ENCODE data around the gene SELENOM. TPM values are rescaled to one million over a fixed set of nuclear protein-coding genes. Genes with fewer than 3 reads are reported as not detected.
A peak's percentile ranks its signal among the peaks of the same experiment; 100 is the strongest.

SELENOM gene
- polyA plus RNA-seq, 1 donor (not counting 4 experiments of a cell fraction or from before 2014, with no cell fraction given), result 9.1 TPM

GRCh38 chr22:31143038-31143437 is 35.7 kb upstream of the SELENOM start:
- H3K9me1 ChIP-seq (ENCODE audit: control insufficient read depth, extremely low read depth, insufficient read depth, low read length), result no peaks in the 10 kb centered on the region
- H3K4me3 ChIP-seq (ENCODE audit: control insufficient read depth in 2 of 3, extremely low read depth in 1 of 3, insufficient read depth in 2 of 3, low read depth in 1 of 3, low read length in 3 of 3), result no peak overlapping the region
- DNase-seq (ENCODE audit: low read depth, low spot score) (no peak), FAIRE-seq (no peak)
- no peak overlapping the region for H3K4me2 ChIP-seq (ENCODE audit: control insufficient read depth, extremely low read depth, insufficient read depth, low read depth, low read length)
- dilution Hi-C loops (cut with MboI; ENCODE audit: extremely low pct_ligation_motif_present, low sequenced_read_pairs), result no loop called here
- H3K9ac ChIP-seq (ENCODE audit: control insufficient read depth, extremely low read depth, insufficient read depth, low read length), result no peak overlapping the region
- H2AFZ ChIP-seq (ENCODE audit: control insufficient read depth, low read length), result no peak overlapping the region
- no peaks in the 10 kb centered on the region for H3K36me3 ChIP-seq (ENCODE audit: control insufficient read depth in 2 of 2, extremely low read depth in 1 of 2, insufficient read depth in 2 of 2, low read length in 2 of 2)
- H3K79me2 ChIP-seq (ENCODE audit: control insufficient read depth, insufficient read depth, low read length), result no peaks in the 10 kb centered on the region
- TF ChIP-seq CTCF (optimal IDR thresholded peaks at IDR 0.05 in 1 of 3, IDR thresholded peaks at IDR 0.05 in 1 of 3, conservative IDR thresholded peaks at IDR 0.05 in 1 of 3; ENCODE audit: extremely low read depth in 1 of 3, insufficient read depth in 2 of 3, low read length in 3 of 3) (no peak), EZH2 (IDR thresholded peaks at IDR 0.05; ENCODE audit: low read length) (no peak)
- peaks cover 4% of the 10 kb centered on the region for H3K27me3 ChIP-seq (ENCODE audit: control insufficient read depth, extremely low read depth, insufficient read depth, low read length)
- H3K27ac ChIP-seq (ENCODE audit: control insufficient read depth, insufficient read depth, low read length), result no peak overlapping the region
- H4K20me1 ChIP-seq (ENCODE audit: control insufficient read depth, extremely low read depth, insufficient read depth, low read length), result no peaks in the 10 kb centered on the region
- no peaks in the 10 kb centered on the region for H3K9me3 ChIP-seq (ENCODE audit: control insufficient read depth, low read depth, low read length)
- H3K4me1 ChIP-seq (ENCODE audit: control insufficient read depth, extremely low read depth, insufficient read depth, low read length), result peaks cover 21% of the 10 kb centered on the region

- dilution Hi-C loops (cut with MboI; ENCODE audit: extremely low pct_ligation_motif_present, low sequenced_read_pairs), result no loop called here
Observed at GRCh38 chr22:31142285-31142684, 34.9 kb upstream of the SELENOM start.

More at GRCh38 chr22:31142285-31142684, 34.9 kb upstream of the SELENOM start:
- no peak for DNase-seq (ENCODE audit: low read depth, low spot score)
- Histone ChIP-seq H4K20me1 (ENCODE audit: control insufficient read depth, extremely low read depth, insufficient read depth, low read length) (no peaks in the 10 kb centered on the region), H3K27me3 (ENCODE audit: control insufficient read depth, extremely low read depth, insufficient read depth, low read length) (peaks cover 4% of the 10 kb centered on the region), H3K9me3 (ENCODE audit: control insufficient read depth, low read depth, low read length) (no peaks in the 10 kb centered on the region), H3K79me2 (ENCODE audit: control insufficient read depth, insufficient read depth, low read length) (no peaks in the 10 kb centered on the region), H3K27ac (ENCODE audit: control insufficient read depth, insufficient read depth, low read length) (no peak overlapping the region), H3K4me1 (ENCODE audit: control insufficient read depth, extremely low read depth, insufficient read depth, low read length) (peaks cover 21% of the 10 kb centered on the region), H2AFZ (ENCODE audit: control insufficient read depth, low read length) (peak overlapping the region; percentile 8), H3K36me3 (ENCODE audit: control insufficient read depth in 2 of 2, extremely low read depth in 1 of 2, insufficient read depth in 2 of 2, low read length in 2 of 2) (no peaks in the 10 kb centered on the region), H3K4me2 (ENCODE audit: control insufficient read depth, extremely low read depth, insufficient read depth, low read depth, low read length) (peak overlapping the region; percentile 39), H3K4me3 (ENCODE audit: control insufficient read depth in 2 of 3, extremely low read depth in 1 of 3, insufficient read depth in 2 of 3, low read depth in 1 of 3, low read length in 3 of 3) (no peak overlapping the region), H3K9ac (ENCODE audit: control insufficient read depth, extremely low read depth, insufficient read depth, low read length) (no peak overlapping the region), H3K9me1 (ENCODE audit: control insufficient read depth, extremely low read depth, insufficient read depth, low read length) (no peaks in the 10 kb centered on the region)
- peak; percentile 83 for FAIRE-seq
- TF ChIP-seq CTCF (optimal IDR thresholded peaks at IDR 0.05 in 1 of 3, IDR thresholded peaks at IDR 0.05 in 1 of 3, conservative IDR thresholded peaks at IDR 0.05 in 1 of 3; ENCODE audit: extremely low read depth in 1 of 3, insufficient read depth in 2 of 3, low read length in 3 of 3), result no peak
- no peak for TF ChIP-seq EZH2 (IDR thresholded peaks at IDR 0.05; ENCODE audit: low read length)

Data from keratinocyte (primary cell).